IMR-90 (cell line): ENCODE measurements around the gene PPP1R14B. TPM values are rescaled to one million over a fixed set of nuclear protein-coding genes. Genes with fewer than 3 reads are reported as not detected.

Source experiments
- ATAC-seq: fragments of 200-7000 bp; cut with Tn5 transposase; 2 replicates; pipeline ENCODE4 v1.9.1; 2020; ENCODE audit warnings: low read depth, mild to moderate bottlenecking, moderate library complexity
- BruUV-seq: library from RNA; stranded (reverse); fragments of 400-500 nt; replicated peaks from 2 replicates; lab custom pipeline; 2021; lab: Mats Ljungman, UMichigan
- CTCF ChIA-PET: fragments of 300-600 bp; formaldehyde crosslinking; extraction: SDS; loops from one replicate; lab custom pipeline; 2021; ENCODE audit warnings: antibody characterized with exemption; lab: Yijun Ruan, JAX
- POLR2A ChIA-PET: fragments of 300-600 bp; sonication (Branson Sonifier 250); formaldehyde crosslinking; loops from one replicate; lab custom pipeline; 2022; ENCODE audit warnings: antibody characterized with exemption; ENCODE audit not compliant: unreplicated experiment; lab: Charles Lee
- DNase-seq: peaks from one replicate; pipeline ENCODE4 v3.0.0; 2013
- H2AFZ ChIP-seq: replicated peaks from 2 replicates; pipeline ENCODE3; 2013; ENCODE audit warnings: low read length, mild to moderate bottlenecking; ENCODE audit not compliant: poor library complexity
- H2AK5ac ChIP-seq: 2 replicates; pipeline ENCODE4 v1.6.1; 2013; ENCODE audit warnings: low read depth, low read length, inconsistent platforms
- H2AK9ac ChIP-seq: replicated peaks from 2 replicates; pipeline ENCODE3; 2013; ENCODE audit warnings: mild to moderate bottlenecking, low read depth, low read length, moderate library complexity; ENCODE audit not compliant: poor library complexity
- H2BK120ac ChIP-seq: 2 replicates; pipeline ENCODE4 v1.6.1; 2013; ENCODE audit warnings: low read depth, low read length, inconsistent platforms
- H2BK15ac ChIP-seq: 3 replicates; pipeline ENCODE4 v1.6.1; 2013; ENCODE audit warnings: low read depth, low read length, inconsistent platforms
- H2BK20ac ChIP-seq: 2 replicates; pipeline ENCODE4 v1.6.1; 2013; ENCODE audit warnings: low read depth, mild to moderate bottlenecking, inconsistent platforms, low read length, moderate library complexity
- H2BK5ac ChIP-seq: 2 replicates; pipeline ENCODE4 v1.6.1; 2013; ENCODE audit warnings: mild to moderate bottlenecking, low read depth, low read length, inconsistent platforms; ENCODE audit not compliant: poor library complexity, severe bottlenecking
- H3K14ac ChIP-seq: replicated peaks from 2 replicates; pipeline ENCODE4 v1.6.1; 2013; ENCODE audit warnings: low read depth, low read length, inconsistent platforms
- H3K18ac ChIP-seq: 2 replicates; pipeline ENCODE4 v1.6.1; 2013; ENCODE audit warnings: low read depth, low read length, control low read depth
- H3K23ac ChIP-seq: 2 replicates; pipeline ENCODE4 v1.6.1; 2013; ENCODE audit warnings: low read depth, low read length, inconsistent platforms
- H3K27ac ChIP-seq: 2 replicates; pipeline ENCODE4 v1.5.1; 2013; ENCODE audit warnings: mild to moderate bottlenecking, control low read depth, low read length; ENCODE audit not compliant: insufficient read depth
- H3K27me3 ChIP-seq: 2 replicates; pipeline ENCODE4 v1.6.1; 2013; ENCODE audit warnings: low read length; ENCODE audit not compliant: control insufficient read depth, insufficient read depth
- H3K36me3 ChIP-seq: 2 replicates; pipeline ENCODE4 v1.6.1; 2013; ENCODE audit warnings: low read length, mixed read lengths; ENCODE audit not compliant: control insufficient read depth, insufficient read depth
- H3K4ac ChIP-seq: 2 replicates; pipeline ENCODE4 v1.6.1; 2013; ENCODE audit warnings: low read depth, low read length, inconsistent platforms
- H3K4me1 ChIP-seq: 2 replicates; pipeline ENCODE4 v1.6.1; 2013; ENCODE audit warnings: low read length, mixed read lengths; ENCODE audit not compliant: control insufficient read depth, insufficient read depth
- H3K4me2 ChIP-seq: 2 replicates; pipeline ENCODE4 v1.6.1; 2013; ENCODE audit warnings: low read depth, mild to moderate bottlenecking, control low read depth, low read length, moderate library complexity
- H3K4me3 ChIP-seq: 2 replicates; pipeline ENCODE4 v1.5.1; 2013; ENCODE audit warnings: low read depth, mild to moderate bottlenecking, control low read depth, low read length, moderate library complexity; ENCODE audit not compliant: insufficient read depth
- H3K56ac ChIP-seq: 2 replicates; pipeline ENCODE4 v1.6.1; 2013; ENCODE audit warnings: low read length, inconsistent platforms; ENCODE audit not compliant: insufficient read depth; ENCODE audit errors: extremely low read depth
- H3K79me1 ChIP-seq, 2 experiments: 2 replicates each; pipeline ENCODE4 v1.6.1; 2013; ENCODE audit warnings: low read length in 2 of 2, inconsistent platforms in 1 of 2, low read depth in 1 of 2
- H3K9ac ChIP-seq: 2 replicates; pipeline ENCODE4 v1.6.1; 2013; ENCODE audit warnings: low read depth, low read length, control low read depth
- H3K9me1 ChIP-seq: 2 replicates; pipeline ENCODE4 v1.6.1; 2013; ENCODE audit warnings: low read length, inconsistent platforms; ENCODE audit not compliant: insufficient read depth
- H3K9me3 ChIP-seq: 2 replicates; pipeline ENCODE4 v1.6.1; 2013; ENCODE audit warnings: low read length; ENCODE audit not compliant: control insufficient read depth, insufficient read depth
- H4K20me1 ChIP-seq: 2 replicates; pipeline ENCODE4 v1.6.1; 2013; ENCODE audit warnings: low read length, inconsistent platforms; ENCODE audit not compliant: insufficient read depth
- H4K5ac ChIP-seq: 2 replicates; pipeline ENCODE4 v1.6.1; 2013; ENCODE audit warnings: mild to moderate bottlenecking, low read depth, low read length, control low read depth
- H4K8ac ChIP-seq, 2 experiments: 2 replicates each; pipeline ENCODE4 v1.6.1; 2013; ENCODE audit warnings: low read depth in 2 of 2, low read length in 2 of 2, control low read depth in 1 of 2, inconsistent platforms in 1 of 2
- H4K91ac ChIP-seq: 2 replicates; pipeline ENCODE4 v1.6.1; 2013; ENCODE audit warnings: low read depth, low read length, inconsistent platforms; ENCODE audit not compliant: insufficient read depth
- CHD1 ChIP-seq: IDR thresholded peaks from 2 replicates; pipeline ENCODE4 v1.6.1; 2012; ENCODE audit warnings: low read depth, low read length, improper control_type of control experiment
- MAFK ChIP-seq: IDR thresholded peaks from 2 replicates; pipeline ENCODE4 v1.6.1; 2012; ENCODE audit warnings: low read depth, low read length, improper control_type of control experiment
- MXI1 ChIP-seq: IDR thresholded peaks from 2 replicates; pipeline ENCODE4 v1.6.1; 2012; ENCODE audit warnings: low read depth, mild to moderate bottlenecking, low read length, moderate library complexity, borderline replicate concordance
- POLR2A ChIP-seq: IDR thresholded peaks from 2 replicates; pipeline ENCODE4 v1.6.1; 2012; ENCODE audit warnings: mild to moderate bottlenecking, low read depth, low read length
- RFX5 ChIP-seq: IDR thresholded peaks from 2 replicates; pipeline ENCODE4 v1.8.0; 2012; ENCODE audit warnings: low read depth, mild to moderate bottlenecking, low read length, moderate library complexity
- WGBS, 2 experiments: methylation state at CpG; one replicate each; pipeline versions ENCODE4 v1.1.5 to v1.1.7; 2013; ENCODE audit warnings: missing lambda C conversion rate in 2 of 2; ENCODE audit not compliant: insufficient read length in 1 of 2; ENCODE audit errors: extremely low coverage in 2 of 2; 5-methylcytosine and 5-hydroxymethylcytosine counted together
- dilution Hi-C: fragments of 300-500 bp; cut with HindIII; formaldehyde crosslinking; loops from one replicate; pipeline ENCODE4 v1.14.3; 2018; ENCODE audit warnings: low sequenced_read_pairs; ENCODE audit not compliant: unreplicated experiment
- in situ Hi-C: fragments of 300-500 bp; cut with MboI; formaldehyde crosslinking; loops from 3 replicates; pipeline ENCODE4 v1.14.3; 2019; ENCODE audit warnings: low sequenced_read_pairs, inconsistent platforms, mixed read lengths
- intact Hi-C: fragments of 100-400 bp; cut with micrococcal nuclease; formaldehyde crosslinking; loops from 2 replicates; pipeline ENCODE4 v1.10.0; 2022
- polyA plus RNA-seq, 3 experiments: library from polyadenylated mRNA; depleted of rRNA; stranded (reverse); fragments of >200 nt; gene quantifications; 2 replicates each; pipeline ENCODE4 v1.2.3, GENCODE V29; 2012; ENCODE audit warnings: low replicate concordance in 1 of 3
- total RNA-seq: library from RNA; depleted of rRNA; stranded (reverse); fragments of >200 nt; gene quantifications from 2 replicates; pipeline ENCODE4 v1.2.3, GENCODE V29; 2012
- TF ChIP-seq, protein P1 (sequence below): conservative IDR thresholded peaks from 2 replicates; pipeline ENCODE4 v1.5.1; 2012; ENCODE audit warnings: mild to moderate bottlenecking, low read depth, low read length, improper control_type of control experiment
- TF ChIP-seq, protein P2 (sequence below): fragments of 150-350 bp; IDR thresholded peaks from 2 replicates; pipeline ENCODE4 v1.6.1; 2017; ENCODE audit warnings: mild to moderate bottlenecking, antibody characterized with exemption, low read length, low read depth

Gene PPP1R14B
- total and polyA plus RNA-seq, 2 of the 4 experiments (the other 2 are of a cell fraction): 176 to 257 TPM

DNA sequence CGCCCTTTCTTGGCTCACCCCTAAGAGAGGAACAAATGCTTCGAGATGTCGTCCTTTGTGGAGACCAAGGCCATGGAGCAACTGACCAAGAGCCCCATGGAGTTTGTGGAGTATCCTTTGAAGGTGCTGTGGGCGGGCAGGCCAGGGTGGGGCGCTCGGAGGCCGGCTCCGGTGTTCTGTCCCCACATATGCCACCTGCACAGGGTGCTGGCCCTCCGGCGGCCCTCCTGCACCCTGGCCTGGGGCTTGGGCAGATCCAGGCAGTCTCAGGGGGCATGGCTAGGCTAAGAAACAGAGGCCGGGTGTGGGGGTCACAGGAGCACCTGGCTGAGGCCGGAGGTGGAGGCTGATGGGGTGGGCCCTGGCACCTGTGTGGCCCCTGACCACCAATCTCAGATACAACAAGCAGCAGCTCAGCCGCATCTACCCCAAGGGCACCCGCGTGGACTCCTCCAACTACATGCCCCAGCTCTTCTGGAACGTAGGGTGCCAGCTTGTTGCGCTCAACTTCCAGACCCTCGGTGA is 14.9 kb upstream of the PPP1R14B start:
- Histone ChIP-seq H3K27ac (no peak overlapping the region), H2AFZ (no peak overlapping the region), H3K9me1 (0 out of 2 replicates have a peak, but pooled peaks cover 5% of the 10 kb centered on the region), H2BK20ac (no peak overlapping the region), H3K36me3 (peaks cover 63% of the 10 kb centered on the region), H4K5ac (no peak overlapping the region), H3K4ac (no peak overlapping the region), H2AK5ac (0 out of 2 replicates have a peak overlapping the region, but pooled peaks have one; percentile 28), H3K23ac (no peak overlapping the region), H4K20me1 (no peaks in the 10 kb centered on the region), H3K4me1 (peaks cover 9% of the 10 kb centered on the region), H3K9ac (no peak overlapping the region), H4K91ac (no peak overlapping the region), H3K9me3 (no peaks in the 10 kb centered on the region), H3K27me3 (no peaks in the 10 kb centered on the region), H3K56ac (no peak overlapping the region), H3K79me1 (peaks cover 7 to 34% of the 10 kb centered on the region in 2 experiments; a peak in 2 of 4 replicates), H3K18ac (no peak overlapping the region), H2BK5ac (no peak overlapping the region), H2AK9ac (peak overlapping the region; percentile 65), H3K14ac (no peak overlapping the region), H3K4me3 (no peak overlapping the region), H4K8ac (no peak overlapping the region), H2BK120ac (no peak overlapping the region), H3K4me2 (no peak overlapping the region), H2BK15ac (no peak overlapping the region)
- POLR2A ChIA-PET: no interaction called here
- dilution Hi-C loops (no loop called here), intact Hi-C loops (no loop called here), in situ Hi-C loops (no loop called here)
- CTCF ChIA-PET: interaction anchor here (0.5 kb wide), 1 partner anchor 35 kb away, joined by 3 read pairs; no protein-coding TSS in a partner anchor
- TF ChIP-seq, protein P1, sequence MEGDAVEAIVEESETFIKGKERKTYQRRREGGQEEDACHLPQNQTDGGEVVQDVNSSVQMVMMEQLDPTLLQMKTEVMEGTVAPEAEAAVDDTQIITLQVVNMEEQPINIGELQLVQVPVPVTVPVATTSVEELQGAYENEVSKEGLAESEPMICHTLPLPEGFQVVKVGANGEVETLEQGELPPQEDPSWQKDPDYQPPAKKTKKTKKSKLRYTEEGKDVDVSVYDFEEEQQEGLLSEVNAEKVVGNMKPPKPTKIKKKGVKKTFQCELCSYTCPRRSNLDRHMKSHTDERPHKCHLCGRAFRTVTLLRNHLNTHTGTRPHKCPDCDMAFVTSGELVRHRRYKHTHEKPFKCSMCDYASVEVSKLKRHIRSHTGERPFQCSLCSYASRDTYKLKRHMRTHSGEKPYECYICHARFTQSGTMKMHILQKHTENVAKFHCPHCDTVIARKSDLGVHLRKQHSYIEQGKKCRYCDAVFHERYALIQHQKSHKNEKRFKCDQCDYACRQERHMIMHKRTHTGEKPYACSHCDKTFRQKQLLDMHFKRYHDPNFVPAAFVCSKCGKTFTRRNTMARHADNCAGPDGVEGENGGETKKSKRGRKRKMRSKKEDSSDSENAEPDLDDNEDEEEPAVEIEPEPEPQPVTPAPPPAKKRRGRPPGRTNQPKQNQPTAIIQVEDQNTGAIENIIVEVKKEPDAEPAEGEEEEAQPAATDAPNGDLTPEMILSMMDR: no peak
- no peak for TF ChIP-seq RFX5
- no peak for TF ChIP-seq MXI1
- TF ChIP-seq POLR2A: no peak
- TF ChIP-seq CHD1: no peak
- TF ChIP-seq MAFK: no peak
- TF ChIP-seq, protein P2, sequence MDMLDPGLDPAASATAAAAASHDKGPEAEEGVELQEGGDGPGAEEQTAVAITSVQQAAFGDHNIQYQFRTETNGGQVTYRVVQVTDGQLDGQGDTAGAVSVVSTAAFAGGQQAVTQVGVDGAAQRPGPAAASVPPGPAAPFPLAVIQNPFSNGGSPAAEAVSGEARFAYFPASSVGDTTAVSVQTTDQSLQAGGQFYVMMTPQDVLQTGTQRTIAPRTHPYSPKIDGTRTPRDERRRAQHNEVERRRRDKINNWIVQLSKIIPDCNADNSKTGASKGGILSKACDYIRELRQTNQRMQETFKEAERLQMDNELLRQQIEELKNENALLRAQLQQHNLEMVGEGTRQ: no peak
- DNase-seq: no peak
- WGBS, 2 experiments: 100% methylated on average over 8 of the region's 18 CpGs; no CpG with 5 or more reads in 1 of the 2 experiments
- ATAC-seq: no peak
- no TSS peak for BruUV-seq
